PC-3 (cell line): ENCODE measurements around the gene EIF5. TPM values are rescaled to one million over a fixed set of nuclear protein-coding genes. Genes with fewer than 3 reads are reported as not detected.
A peak's percentile ranks its signal among the peaks of the same experiment; 100 is the strongest.

Experiments used
- ATAC-seq: fragments of 200-7000 bp; cut with Tn5 transposase; 2 replicates; pipeline ENCODE4 v1.9.1; 2020; ENCODE audit warnings: mild to moderate bottlenecking, moderate library complexity
- BruUV-seq: library from RNA; stranded (reverse); fragments of 400-500 nt; replicated peaks from 2 replicates; lab custom pipeline; 2021; lab: Mats Ljungman, UMichigan
- CTCF ChIA-PET: fragments of 300-600 bp; sonication (Branson Sonifier 250); formaldehyde crosslinking; loops from one replicate; lab custom pipeline; 2022; ENCODE audit warnings: antibody characterized with exemption; lab: Charles Lee
- POLR2A ChIA-PET: fragments of 300-600 bp; sonication (Branson Sonifier 250); formaldehyde crosslinking; loops from one replicate; lab custom pipeline; 2022; ENCODE audit warnings: antibody characterized with exemption; ENCODE audit not compliant: unreplicated experiment; lab: Charles Lee
- DNase-seq: peaks from one replicate; pipeline ENCODE4 v3.0.0-alpha.2; 2015
- H2AFZ ChIP-seq: fragments of 300-600 bp; sonication (generic); 2 replicates; pipeline ENCODE4 v1.6.0; 2016; ENCODE audit warnings: antibody characterized with exemption, low read length
- H3F3A ChIP-seq: fragments of 300-600 bp; sonication (generic); one replicate; pipeline ENCODE4 v1.6.0; 2017; ENCODE audit warnings: antibody characterized with exemption, low read length, control low read depth, mild to moderate bottlenecking; ENCODE audit not compliant: unreplicated experiment
- H3K27ac ChIP-seq: fragments of 300-600 bp; sonication (generic); 2 replicates; pipeline ENCODE4 v1.5.1; 2016; ENCODE audit warnings: mild to moderate bottlenecking, low read length
- H3K27me3 ChIP-seq: fragments of 300-600 bp; sonication (generic); 2 replicates; pipeline ENCODE4 v1.6.1; 2016; ENCODE audit warnings: low read length, mixed read lengths
- H3K36me3 ChIP-seq: fragments of 300-600 bp; sonication (generic); 2 replicates; pipeline ENCODE4 v1.6.1; 2016; ENCODE audit warnings: low read depth, mixed run types, low read length, mixed read lengths
- H3K4me1 ChIP-seq: fragments of 300-600 bp; sonication (generic); 2 replicates; pipeline ENCODE4 v1.5.1; 2016; ENCODE audit warnings: low read length; ENCODE audit not compliant: insufficient read depth
- H3K4me2 ChIP-seq: fragments of 300-600 bp; sonication (generic); 2 replicates; pipeline ENCODE4 v1.6.0; 2016; ENCODE audit warnings: low read length
- H3K4me3 ChIP-seq: fragments of 300-600 bp; sonication (generic); 2 replicates; pipeline ENCODE4 v1.5.1; 2016; ENCODE audit warnings: mild to moderate bottlenecking, low read length, mixed read lengths
- H3K79me2 ChIP-seq: fragments of 300-600 bp; sonication (generic); 2 replicates; pipeline ENCODE4 v1.6.1; 2017; ENCODE audit warnings: low read length, mixed read lengths
- H3K9ac ChIP-seq: fragments of 300-600 bp; sonication (generic); 2 replicates; pipeline ENCODE4 v1.6.0; 2016; ENCODE audit warnings: mild to moderate bottlenecking, low read length
- H3K9me2 ChIP-seq: fragments of 300-600 bp; sonication (generic); replicated peaks from 2 replicates; pipeline ENCODE4 v1.6.1; 2016; ENCODE audit warnings: mixed run types, low read length, mixed read lengths
- H3K9me3 ChIP-seq: fragments of 300-600 bp; sonication (generic); 2 replicates; pipeline ENCODE4 v1.6.1; 2016; ENCODE audit warnings: low read length, mixed read lengths
- H4K20me1 ChIP-seq: fragments of 300-600 bp; sonication (generic); 2 replicates; pipeline ENCODE4 v1.6.1; 2016; ENCODE audit warnings: low read length, mixed read lengths
- EZH2 ChIP-seq: fragments of 300-600 bp; sonication (generic); IDR thresholded peaks from one replicate; pipeline ENCODE4 v1.6.1; 2017; ENCODE audit warnings: antibody characterized with exemption, mild to moderate bottlenecking, low read length; ENCODE audit not compliant: unreplicated experiment
- EZH2phosphoT487 ChIP-seq: fragments of 300-600 bp; sonication (generic); IDR thresholded peaks from 2 replicates; pipeline ENCODE4 v1.6.1; 2018; ENCODE audit warnings: mild to moderate bottlenecking, antibody characterized with exemption, low read length, borderline replicate concordance
- intact Hi-C: fragments of 100-400 bp; cut with micrococcal nuclease; formaldehyde crosslinking; loops from 2 replicates; pipeline ENCODE4 v1.9.0; 2023
- total RNA-seq: library from RNA; depleted of rRNA; stranded (reverse); fragments of >200 nt; gene quantifications from 2 replicates; pipeline ENCODE4 v1.2.3, GENCODE V29; 2014
- TF ChIP-seq, protein P1 (sequence below): fragments of 300-600 bp; sonication (generic); conservative IDR thresholded peaks from 2 replicates; pipeline ENCODE4 v1.5.1; 2017; ENCODE audit warnings: antibody characterized with exemption, low read depth, mild to moderate bottlenecking, low read length

EIF5 gene
- total RNA-seq, 1 experiment from 2014 or later = 216 TPM

GRCh38 chr14:103391048-103391447, 57.0 kb downstream of the EIF5 start:
- Histone ChIP-seq H3F3A (peaks cover 8% of the 10 kb centered on the region), H3K9me3 (no peaks in the 10 kb centered on the region), H3K9me2 (no peaks in the 10 kb centered on the region), H4K20me1 (peaks cover 74% of the 10 kb centered on the region), H3K79me2 (peaks cover 99% of the 10 kb centered on the region), H2AFZ (no peak overlapping the region), H3K27me3 (no peaks in the 10 kb centered on the region), H3K9ac (no peak overlapping the region), H3K4me3 (no peak overlapping the region), H3K4me1 (peaks cover 41% of the 10 kb centered on the region), H3K4me2 (no peak overlapping the region), H3K27ac (no peak overlapping the region), H3K36me3 (no peaks in the 10 kb centered on the region)
- CTCF ChIA-PET = interaction anchor here (0.5 to 2.0 kb wide), 7 partner anchors 12 to 959 kb away, joined by 3 to 11 read pairs (median 3); no protein-coding TSS in a partner anchor
- intact Hi-C loops = loop anchor here (2.0 kb wide), 3 partner anchors 44 to 94 kb away; partner anchors contain the start of gene EIF5
- POLR2A ChIA-PET = interaction anchor here (0.6 kb wide), 1 partner anchor 58 kb away, joined by 3 read pairs; no protein-coding TSS in a partner anchor
- TF ChIP-seq EZH2 (no peak), EZH2phosphoT487 (no peak)
- TF ChIP-seq, protein P1, sequence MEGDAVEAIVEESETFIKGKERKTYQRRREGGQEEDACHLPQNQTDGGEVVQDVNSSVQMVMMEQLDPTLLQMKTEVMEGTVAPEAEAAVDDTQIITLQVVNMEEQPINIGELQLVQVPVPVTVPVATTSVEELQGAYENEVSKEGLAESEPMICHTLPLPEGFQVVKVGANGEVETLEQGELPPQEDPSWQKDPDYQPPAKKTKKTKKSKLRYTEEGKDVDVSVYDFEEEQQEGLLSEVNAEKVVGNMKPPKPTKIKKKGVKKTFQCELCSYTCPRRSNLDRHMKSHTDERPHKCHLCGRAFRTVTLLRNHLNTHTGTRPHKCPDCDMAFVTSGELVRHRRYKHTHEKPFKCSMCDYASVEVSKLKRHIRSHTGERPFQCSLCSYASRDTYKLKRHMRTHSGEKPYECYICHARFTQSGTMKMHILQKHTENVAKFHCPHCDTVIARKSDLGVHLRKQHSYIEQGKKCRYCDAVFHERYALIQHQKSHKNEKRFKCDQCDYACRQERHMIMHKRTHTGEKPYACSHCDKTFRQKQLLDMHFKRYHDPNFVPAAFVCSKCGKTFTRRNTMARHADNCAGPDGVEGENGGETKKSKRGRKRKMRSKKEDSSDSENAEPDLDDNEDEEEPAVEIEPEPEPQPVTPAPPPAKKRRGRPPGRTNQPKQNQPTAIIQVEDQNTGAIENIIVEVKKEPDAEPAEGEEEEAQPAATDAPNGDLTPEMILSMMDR = peak; percentile 90
- BruUV-seq = no TSS peak
- peak; percentile 64 for ATAC-seq
- peak; percentile 77 for DNase-seq

DNA sequence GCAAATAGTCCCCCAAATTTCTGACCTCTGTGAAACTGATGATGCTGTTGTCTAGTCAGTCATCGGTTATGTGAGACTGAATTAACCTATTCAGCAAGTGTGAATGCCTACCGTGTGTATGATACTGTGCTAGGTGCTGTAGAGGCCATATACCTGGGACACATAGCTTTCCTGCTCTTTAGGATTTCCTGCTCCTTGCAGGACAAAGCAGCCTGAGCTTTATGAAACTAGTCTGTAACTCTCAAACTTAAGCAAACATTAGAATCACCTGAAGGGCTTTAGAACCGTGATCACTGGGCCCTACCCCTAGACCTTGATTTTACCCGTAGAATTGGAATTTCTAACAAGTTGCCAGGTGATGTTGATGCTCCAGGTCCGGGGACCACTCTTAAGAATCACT, 58.1 kb downstream of the EIF5 start:
- ATAC-seq (no peak), DNase-seq (no peak)
- H3K9me3 ChIP-seq = no peaks in the 10 kb centered on the region
- no peaks in the 10 kb centered on the region for H3K27me3 ChIP-seq
- H3K4me3 ChIP-seq = no peak overlapping the region
- peaks cover 74% of the 10 kb centered on the region for H4K20me1 ChIP-seq
- no peak overlapping the region for H3K27ac ChIP-seq
- H3K36me3 ChIP-seq = no peaks in the 10 kb centered on the region
- BruUV-seq = no TSS peak
- POLR2A ChIA-PET = no interaction called here
- no peak overlapping the region for H3K9ac ChIP-seq
- H3F3A ChIP-seq = peaks cover 8% of the 10 kb centered on the region
- TF ChIP-seq, protein P1 = no peak
- no peak for TF ChIP-seq EZH2phosphoT487
- no peak for TF ChIP-seq EZH2
- CTCF ChIA-PET = interaction anchor here (0.6 to 2.0 kb wide), 2 partner anchors 19 to 47 kb away, joined by 3 to 8 read pairs; no protein-coding TSS in a partner anchor
- no peak overlapping the region for H3K4me2 ChIP-seq
- H3K9me2 ChIP-seq = no peaks in the 10 kb centered on the region
- no peak overlapping the region for H2AFZ ChIP-seq
- H3K79me2 ChIP-seq = peaks cover 99% of the 10 kb centered on the region
- intact Hi-C loops = no loop called here
- H3K4me1 ChIP-seq = peaks cover 41% of the 10 kb centered on the region

DNA sequence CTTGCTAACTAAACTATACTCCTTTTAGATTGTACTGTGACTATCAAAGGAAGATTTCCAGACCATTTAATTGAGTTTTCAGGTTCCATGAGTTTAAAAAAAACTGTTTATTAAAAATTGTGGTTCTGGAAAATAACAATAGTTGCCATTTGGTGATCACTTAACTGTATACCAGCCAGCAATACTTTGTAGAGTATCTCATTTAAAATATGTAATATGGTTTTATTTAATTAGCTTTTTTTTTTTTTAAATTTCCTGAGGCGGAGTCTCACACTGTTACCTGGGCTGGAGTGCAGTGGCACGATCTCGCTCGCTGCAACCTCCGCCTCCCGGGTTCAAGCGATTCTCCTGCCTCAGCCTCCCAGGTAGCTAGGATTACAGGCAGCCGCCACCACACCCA, 58.5 kb downstream of the EIF5 start:
- CTCF ChIA-PET = interaction anchor here (0.6 kb wide), 1 partner anchor 20 kb away, joined by 3 read pairs; no protein-coding TSS in a partner anchor
- no peak overlapping the region for H2AFZ ChIP-seq
- no peak for ATAC-seq
- no peak overlapping the region for H3K4me2 ChIP-seq
- intact Hi-C loops = no loop called here
- peaks cover 40% of the 10 kb centered on the region for H3K4me1 ChIP-seq
- H3K9me3 ChIP-seq = no peaks in the 10 kb centered on the region
- TF ChIP-seq EZH2 (no peak), EZH2phosphoT487 (no peak)
- TF ChIP-seq, protein P1 = no peak
- H3K36me3 ChIP-seq = no peaks in the 10 kb centered on the region
- H3F3A ChIP-seq = peaks cover 8% of the 10 kb centered on the region
- H3K9ac ChIP-seq = no peak overlapping the region
- H3K4me3 ChIP-seq = no peak overlapping the region
- H4K20me1 ChIP-seq = peaks cover 73% of the 10 kb centered on the region
- H3K9me2 ChIP-seq = no peaks in the 10 kb centered on the region
- peaks cover 99% of the 10 kb centered on the region for H3K79me2 ChIP-seq
- H3K27ac ChIP-seq = no peak overlapping the region
- BruUV-seq = no TSS peak
- no peaks in the 10 kb centered on the region for H3K27me3 ChIP-seq
- POLR2A ChIA-PET = no interaction called here
- DNase-seq = no peak
